GM23338 (cell line): ENCODE data around the gene CDK17. TPM values are rescaled to one million over a fixed set of nuclear protein-coding genes. Genes with fewer than 3 reads are reported as not detected.

Experiments used
- ATAC-seq: fragments of 200-7000 bp; cut with Tn5 transposase; 3 replicates; pipeline ENCODE4 v1.9.1; 2020
- DNase-seq: peaks from one replicate; pipeline ENCODE4 v3.0.0-alpha.2; 2015; ENCODE audit warnings: low spot score
- H2AFZ ChIP-seq: fragments of 200-600 bp; sonication (generic); 2 replicates; pipeline ENCODE4 v1.8.0; 2016; ENCODE audit warnings: antibody characterized with exemption, mild to moderate bottlenecking, moderate library complexity
- H3F3A ChIP-seq: fragments of 200-600 bp; sonication (generic); replicated peaks from 2 replicates; pipeline ENCODE4 v1.8.0; 2017; ENCODE audit warnings: antibody characterized with exemption, mixed run types, low read depth
- H3K27ac ChIP-seq: fragments of 200-600 bp; sonication (generic); 2 replicates; pipeline ENCODE4 v1.6.1; 2016; ENCODE audit warnings: low read depth
- H3K27me3 ChIP-seq: fragments of 200-600 bp; sonication (generic); 2 replicates; pipeline ENCODE4 v1.8.0; 2016; ENCODE audit warnings: mild to moderate bottlenecking, mixed run types, moderate library complexity; ENCODE audit not compliant: insufficient read depth
- H3K36me3 ChIP-seq: fragments of 200-600 bp; sonication (generic); 2 replicates; pipeline ENCODE4 v1.8.0; 2016; ENCODE audit warnings: mild to moderate bottlenecking; ENCODE audit not compliant: insufficient read depth
- H3K4me1 ChIP-seq: fragments of 200-600 bp; sonication (generic); 2 replicates; pipeline ENCODE4 v1.8.0; 2016; ENCODE audit warnings: mild to moderate bottlenecking, moderate library complexity; ENCODE audit not compliant: insufficient read depth
- H3K4me2 ChIP-seq: fragments of 200-600 bp; sonication (generic); 2 replicates; pipeline ENCODE4 v1.7.1; 2017; ENCODE audit warnings: mixed run types
- H3K4me3 ChIP-seq: fragments of 200-600 bp; sonication (generic); 2 replicates; pipeline ENCODE4 v1.6.1; 2016; ENCODE audit warnings: mixed run types
- H3K79me2 ChIP-seq: fragments of 200-600 bp; sonication (generic); replicated peaks from 2 replicates; pipeline ENCODE4 v1.8.0; 2017; ENCODE audit warnings: mild to moderate bottlenecking; ENCODE audit not compliant: insufficient read depth
- H3K9me2 ChIP-seq: fragments of 200-600 bp; sonication (generic); 2 replicates; pipeline ENCODE4 v1.8.0; 2017; ENCODE audit not compliant: insufficient read depth
- H4K20me1 ChIP-seq: fragments of 200-600 bp; sonication (generic); replicated peaks from 2 replicates; pipeline ENCODE4 v1.8.0; 2017; ENCODE audit warnings: mild to moderate bottlenecking; ENCODE audit not compliant: insufficient read depth
- H3K27ac Mint-ChIP-seq: 2 replicates; pipeline ENCODE4 v1.8.0; 2020; ENCODE audit warnings: inconsistent platforms, mild to moderate bottlenecking, moderate library complexity, mixed read lengths
- H3K27me3 Mint-ChIP-seq: 3 replicates; pipeline ENCODE4 v1.8.0; 2022; ENCODE audit warnings: low read depth, mild to moderate bottlenecking, moderate library complexity, mixed read lengths, inconsistent platforms; ENCODE audit not compliant: insufficient read depth, poor library complexity
- H3K36me3 Mint-ChIP-seq: 3 replicates; pipeline ENCODE4 v1.8.0; 2021; ENCODE audit warnings: low read depth, mild to moderate bottlenecking, inconsistent platforms, moderate library complexity, mixed read lengths
- H3K4me1 Mint-ChIP-seq: 3 replicates; pipeline ENCODE4 v1.8.0; 2020; ENCODE audit warnings: mild to moderate bottlenecking, inconsistent platforms, mixed read lengths
- H3K4me3 Mint-ChIP-seq: 3 replicates; pipeline ENCODE4 v1.8.0; 2021; ENCODE audit warnings: moderate library complexity, mild to moderate bottlenecking, inconsistent platforms, mixed read lengths
- H3K9me3 Mint-ChIP-seq: 3 replicates; pipeline ENCODE4 v1.8.0; 2020; ENCODE audit warnings: moderate library complexity, mild to moderate bottlenecking, inconsistent platforms, mixed read lengths
- CREB1 ChIP-seq: fragments of 250-450 bp; sonication (Bioruptor Pico); IDR thresholded peaks from 2 replicates; pipeline ENCODE4 v1.5.0; 2020; ENCODE audit warnings: low read depth, mild to moderate bottlenecking, moderate library complexity
- CTCF ChIP-seq, 2 experiments: fragments of 200-600 bp in 1 of 2; sonication (generic) in 1 of 2; conservative IDR thresholded peaks; 2 replicates each; pipeline versions ENCODE4 v1.5.1 to v1.6.1; 2016 to 2017; ENCODE audit warnings: antibody characterized with exemption in 2 of 2, low read depth in 2 of 2, mild to moderate bottlenecking in 2 of 2, moderate library complexity in 1 of 2
- ETS1 ChIP-seq: IDR thresholded peaks from 2 replicates; pipeline ENCODE4 v1.6.1; 2016; ENCODE audit warnings: antibody characterized with exemption
- EZH2 ChIP-seq: fragments of 200-600 bp; sonication (generic); IDR thresholded peaks from one replicate; pipeline ENCODE4 v1.8.0; 2017; ENCODE audit warnings: antibody characterized with exemption, mild to moderate bottlenecking, low read depth; ENCODE audit not compliant: unreplicated experiment
- EZH2phosphoT487 ChIP-seq: fragments of 200-600 bp; sonication (generic); IDR thresholded peaks from one replicate; pipeline ENCODE4 v1.8.1; 2018; ENCODE audit warnings: antibody characterized with exemption; ENCODE audit not compliant: unreplicated experiment
- JUNB ChIP-seq: IDR thresholded peaks from one replicate; pipeline ENCODE4 v1.6.1; 2016; ENCODE audit warnings: antibody characterized with exemption; ENCODE audit not compliant: unreplicated experiment
- NANOG ChIP-seq: IDR thresholded peaks from 2 replicates; pipeline ENCODE4 v1.6.1; 2016; ENCODE audit warnings: antibody characterized with exemption, borderline replicate concordance
- POLR2AphosphoS5 ChIP-seq: IDR thresholded peaks from 2 replicates; pipeline ENCODE4 v1.6.1; 2016; ENCODE audit warnings: antibody characterized with exemption, low read depth
- REST ChIP-seq: IDR thresholded peaks from one replicate; pipeline ENCODE4 v1.6.1; 2018; ENCODE audit warnings: antibody characterized with exemption; ENCODE audit not compliant: unreplicated experiment
- STAT1 ChIP-seq: IDR thresholded peaks from one replicate; pipeline ENCODE4 v1.6.1; 2016; ENCODE audit warnings: antibody characterized with exemption; ENCODE audit not compliant: unreplicated experiment
- ZNF114 ChIP-seq: fragments of 250-450 bp; sonication (Bioruptor Pico); IDR thresholded peaks from 2 replicates; pipeline ENCODE4 v1.5.0; 2020; ENCODE audit warnings: mild to moderate bottlenecking, moderate library complexity
- ZNF331 ChIP-seq: fragments of 250-450 bp; sonication (Bioruptor Pico); IDR thresholded peaks from 2 replicates; pipeline ENCODE4 v1.5.0; 2020; ENCODE audit warnings: low read depth, mild to moderate bottlenecking, moderate library complexity
- ZNF462 ChIP-seq: fragments of 250-450 bp; sonication (Bioruptor Pico); IDR thresholded peaks from 2 replicates; pipeline ENCODE4 v1.5.0; 2020; ENCODE audit warnings: mild to moderate bottlenecking, moderate library complexity
- polyA plus RNA-seq: library from polyadenylated mRNA; unstranded; fragments of >200 nt; fragmentation: Nextera tagmentation; extraction: Ambion mirVana; gene quantifications from 2 replicates; pipeline ENCODE4 v1.2.1, GENCODE V29; 2016
- total RNA-seq: library from RNA; depleted of rRNA; stranded (reverse); fragments of >200 nt; shearing (Covaris generic); gene quantifications from 2 replicates; pipeline ENCODE4 v1.2.3, GENCODE V29; 2014

Gene CDK17
- total and polyA plus RNA-seq, 2 experiments from 2014 or later, result 7.6 to 34.2 TPM

GRCh38 chr12:96228566-96229248, 171.5 kb downstream of the CDK17 start:
- Histone ChIP-seq H3K4me3 (no peak overlapping the region), H3K9me2 (no peaks in the 10 kb centered on the region), H3F3A (no peaks in the 10 kb centered on the region), H4K20me1 (no peaks in the 10 kb centered on the region), H3K27ac (no peak overlapping the region), H3K79me2 (no peaks in the 10 kb centered on the region), H3K27me3 (no peaks in the 10 kb centered on the region), H2AFZ (no peak overlapping the region), H3K4me2 (no peak overlapping the region), H3K36me3 (no peaks in the 10 kb centered on the region), H3K4me1 (no peaks in the 10 kb centered on the region)
- no peak for DNase-seq
- Mint-ChIP-seq H3K36me3 (no peaks in the 10 kb centered on the region), H3K27ac (no peak overlapping the region), H3K4me1 (no peaks in the 10 kb centered on the region), H3K9me3 (no peaks in the 10 kb centered on the region), H3K4me3 (no peak overlapping the region), H3K27me3 (peaks cover 2% of the 10 kb centered on the region)
- no peak for TF ChIP-seq EZH2phosphoT487
- TF ChIP-seq ETS1, result no peak
- no peak for TF ChIP-seq REST
- TF ChIP-seq ZNF114, result no peak
- TF ChIP-seq ZNF331 (CRISPR knock-in tag), result no peak
- no peak for TF ChIP-seq CREB1 (CRISPR knock-in tag)
- TF ChIP-seq CTCF (conservative IDR thresholded peaks at IDR 0.05; ENCODE audit: low read depth in 2 of 2), result no peak
- no peak for TF ChIP-seq POLR2AphosphoS5
- no peak for TF ChIP-seq JUNB
- TF ChIP-seq NANOG, result no peak
- no peak for TF ChIP-seq EZH2
- TF ChIP-seq ZNF462 (CRISPR knock-in tag), result no peak
- no peak for TF ChIP-seq STAT1
- ATAC-seq, result no peak
